SK-N-SH (cell line): ENCODE measurements around the gene EXD1. TPM values are rescaled to one million over a fixed set of nuclear protein-coding genes. Genes with fewer than 3 reads are reported as not detected.

Experiments used
- CTCF ChIA-PET: fragments of 300-600, 350-600 bp; formaldehyde crosslinking; extraction: SDS; loops from one replicate; lab custom pipeline; 2021; lab: Yijun Ruan, JAX
- POLR2A ChIA-PET: fragments of 350-600 bp; sonication (Branson Sonifier 250); formaldehyde crosslinking; extraction: SDS; loops from one replicate; lab custom pipeline; 2020; ENCODE audit warnings: antibody characterized with exemption, inconsistent platforms; lab: Yijun Ruan, JAX
- DNase-seq: peaks from one replicate; pipeline ENCODE4 v3.0.0; 2012
- H2AFZ ChIP-seq: fragments of 200-600 bp; sonication (generic); 2 replicates; pipeline ENCODE4 v1.8.1; 2016; ENCODE audit warnings: antibody characterized with exemption, mild to moderate bottlenecking, low read depth
- H3F3A ChIP-seq: fragments of 200-600 bp; sonication (generic); replicated peaks from 2 replicates; pipeline ENCODE3; 2016; ENCODE audit warnings: antibody characterized with exemption, mild to moderate bottlenecking; ENCODE audit not compliant: insufficient read depth
- H3K27ac ChIP-seq, 2 experiments: fragments of 200-500 bp in 1 of 2; fragments of 200-600 bp in 1 of 2; sonication (Bioruptor generic) in 1 of 2; sonication (generic), shearing (Covaris generic) in 1 of 2; 2 replicates each; pipeline versions ENCODE4 v1.5.1 to v1.6.1; 2014 to 2016; ENCODE audit warnings: low read depth in 2 of 2, inconsistent platforms in 1 of 2, low read length in 1 of 2, mild to moderate bottlenecking in 1 of 2, mixed read lengths in 1 of 2
- H3K27me3 ChIP-seq: fragments of 200-600 bp; sonication (generic), shearing (Covaris generic); 2 replicates; pipeline ENCODE4 v1.6.1; 2016; ENCODE audit warnings: mixed run types; ENCODE audit not compliant: insufficient read depth
- H3K36me3 ChIP-seq, 2 experiments: fragments of 200-500 bp in 1 of 2; fragments of 200-600 bp in 1 of 2; sonication (Bioruptor generic) in 1 of 2; sonication (generic) in 1 of 2; replicated peaks in 1 of 2; 2 replicates each; pipeline versions ENCODE3 to v1.5.1; 2014 to 2016; ENCODE audit warnings: low read length in 1 of 2, mild to moderate bottlenecking in 1 of 2; ENCODE audit not compliant: insufficient read depth in 2 of 2, control insufficient read depth in 1 of 2
- H3K4me1 ChIP-seq, 2 experiments: fragments of 200-500 bp in 1 of 2; fragments of 200-600 bp in 1 of 2; sonication (Bioruptor generic) in 1 of 2; sonication (generic), shearing (Covaris generic) in 1 of 2; 2 replicates each; pipeline versions ENCODE4 v1.5.1 to v1.6.1; 2014 to 2016; ENCODE audit warnings: low read depth in 1 of 2, low read length in 1 of 2, mixed run types in 1 of 2; ENCODE audit not compliant: insufficient read depth in 2 of 2, control insufficient read depth in 1 of 2
- H3K4me2 ChIP-seq: fragments of 200-600 bp; sonication (generic), shearing (Covaris generic); 2 replicates; pipeline ENCODE4 v1.6.1; 2017; ENCODE audit warnings: mixed run types
- H3K4me3 ChIP-seq, 2 experiments: fragments of 200-500 bp in 1 of 2; fragments of 200-600 bp in 1 of 2; sonication (Bioruptor generic) in 1 of 2; sonication (generic), shearing (Covaris generic) in 1 of 2; 2 replicates each; pipeline versions ENCODE4 v1.5.1 to v1.8.1; 2014 to 2016; ENCODE audit warnings: low read depth in 2 of 2, inconsistent platforms in 1 of 2, low read length in 1 of 2, mild to moderate bottlenecking in 1 of 2, mixed read lengths in 1 of 2, moderate library complexity in 1 of 2
- H3K79me2 ChIP-seq: fragments of 200-600 bp; sonication (generic); 2 replicates; pipeline ENCODE4 v1.8.1; 2017; ENCODE audit warnings: mild to moderate bottlenecking; ENCODE audit not compliant: insufficient read depth
- H3K9ac ChIP-seq: fragments of 200-600 bp; sonication (generic); 2 replicates; pipeline ENCODE4 v1.6.1; 2017; ENCODE audit warnings: mixed run types
- H3K9me2 ChIP-seq: fragments of 200-600 bp; sonication (generic); 2 replicates; pipeline ENCODE4 v1.6.1; 2017; ENCODE audit warnings: mixed run types
- H3K9me3 ChIP-seq: fragments of 200-600 bp; sonication (generic); 2 replicates; pipeline ENCODE4 v1.6.1; 2017; ENCODE audit warnings: mixed run types, mild to moderate bottlenecking, moderate library complexity
- H4K20me1 ChIP-seq: fragments of 200-600 bp; sonication (generic); 2 replicates; pipeline ENCODE4 v1.6.1; 2017; ENCODE audit warnings: mild to moderate bottlenecking, mixed run types; ENCODE audit not compliant: insufficient read depth
- CHD2 ChIP-seq: fragments of 150-350 bp; IDR thresholded peaks from 2 replicates; pipeline ENCODE4 v1.6.1; 2018; ENCODE audit warnings: low read length; ENCODE audit not compliant: partially characterized antibody
- ELF1 ChIP-seq: IDR thresholded peaks from 2 replicates; pipeline ENCODE4 v1.4.0; 2012
- EP300 ChIP-seq, 2 experiments: IDR thresholded peaks; 2 replicates each; pipeline versions ENCODE4 v1.4.0 to v1.6.1; 2012; ENCODE audit warnings: borderline replicate concordance in 1 of 2, low read depth in 1 of 2, low read length in 1 of 2
- FOXJ3 ChIP-seq: sonication (generic); formaldehyde crosslinking; IDR thresholded peaks from 2 replicates; pipeline ENCODE4 v1.5.1; 2020; ENCODE audit warnings: mild to moderate bottlenecking, missing genetic modification reagents
- FOXM1 ChIP-seq: IDR thresholded peaks from 2 replicates; pipeline ENCODE4 v1.4.0; 2012; ENCODE audit warnings: low read depth, mild to moderate bottlenecking
- GATA2 ChIP-seq: sonication (generic); formaldehyde crosslinking; IDR thresholded peaks from 2 replicates; pipeline ENCODE4 v1.5.0; 2020; ENCODE audit warnings: mild to moderate bottlenecking, missing genetic modification reagents
- MXI1 ChIP-seq: IDR thresholded peaks from 2 replicates; pipeline ENCODE4 v1.6.1; 2012; ENCODE audit warnings: mild to moderate bottlenecking, low read depth, low read length, improper control_type of control experiment
- NFIC ChIP-seq: IDR thresholded peaks from 2 replicates; pipeline ENCODE4 v1.4.0; 2012; ENCODE audit warnings: borderline replicate concordance
- POLR2AphosphoS5 ChIP-seq: IDR thresholded peaks from 2 replicates; pipeline ENCODE4 v1.6.1; 2012; ENCODE audit warnings: low read depth, low read length
- RAD21 ChIP-seq: IDR thresholded peaks from 2 replicates; pipeline ENCODE4 v1.6.1; 2012; ENCODE audit warnings: mild to moderate bottlenecking, low read length
- RCOR1 ChIP-seq: fragments of 150-350 bp; IDR thresholded peaks from 2 replicates; pipeline ENCODE4 v1.6.1; 2017; ENCODE audit warnings: antibody characterized with exemption, low read length
- RFX5 ChIP-seq: IDR thresholded peaks from 2 replicates; pipeline ENCODE4 v1.6.1; 2012; ENCODE audit warnings: mild to moderate bottlenecking, improper control_type of control experiment, low read length
- RXRA ChIP-seq: IDR thresholded peaks from 2 replicates; pipeline ENCODE4 v1.4.0; 2012; ENCODE audit warnings: low read depth, mild to moderate bottlenecking, borderline replicate concordance
- SMC3 ChIP-seq: IDR thresholded peaks from 2 replicates; pipeline ENCODE4 v1.6.1; 2012; ENCODE audit warnings: low read depth, low read length, improper control_type of control experiment
- TAF1 ChIP-seq: IDR thresholded peaks from 2 replicates; pipeline ENCODE4 v1.6.1; 2012; ENCODE audit warnings: low read depth, mild to moderate bottlenecking, low read length, moderate library complexity, borderline replicate concordance
- TCF12 ChIP-seq: IDR thresholded peaks from 2 replicates; pipeline ENCODE4 v1.4.0; 2012
- TEAD4 ChIP-seq: IDR thresholded peaks from 2 replicates; pipeline ENCODE4 v1.4.0; 2012; ENCODE audit warnings: mild to moderate bottlenecking, borderline replicate concordance; ENCODE audit not compliant: insufficient read depth
- YY1 ChIP-seq: IDR thresholded peaks from 2 replicates; pipeline ENCODE4 v1.4.0; 2012; ENCODE audit warnings: low read depth, mild to moderate bottlenecking
- WGBS: methylation state at CpG from one replicate; pipeline ENCODE4 v1.1.6; 2017; ENCODE audit warnings: low lambda C conversion rate; 5-methylcytosine and 5-hydroxymethylcytosine counted together
- polyA plus RNA-seq, 3 experiments: library from polyadenylated mRNA; depleted of rRNA; stranded (reverse); fragments of >200 nt; gene quantifications; 2 replicates each; pipeline ENCODE4 v1.2.3, GENCODE V29; 2012
- TF ChIP-seq, protein P1 (sequence below): IDR thresholded peaks from 2 replicates; pipeline ENCODE4 v1.4.0; 2012; ENCODE audit warnings: low read depth, borderline replicate concordance
- TF ChIP-seq, protein P2 (sequence below): fragments of 150-350 bp; IDR thresholded peaks from 2 replicates; pipeline ENCODE4 v1.6.1; 2017; ENCODE audit warnings: antibody characterized with exemption, low read length, low read depth, borderline replicate concordance
- TF ChIP-seq, protein P3 (sequence below): fragments of 200-600 bp; sonication (generic); IDR thresholded peaks from 2 replicates; pipeline ENCODE4 v1.6.1; 2017; ENCODE audit warnings: antibody characterized with exemption, mild to moderate bottlenecking, moderate library complexity
- TF ChIP-seq, protein P4 (sequence below): IDR thresholded peaks from 2 replicates; pipeline ENCODE4 v1.6.1; 2012; ENCODE audit warnings: mild to moderate bottlenecking, low read depth, low read length, moderate library complexity
- TF ChIP-seq, protein P5 (sequence below): IDR thresholded peaks from 2 replicates; pipeline ENCODE4 v1.4.0; 2012; ENCODE audit warnings: low read depth

The EXD1 gene, protein sequence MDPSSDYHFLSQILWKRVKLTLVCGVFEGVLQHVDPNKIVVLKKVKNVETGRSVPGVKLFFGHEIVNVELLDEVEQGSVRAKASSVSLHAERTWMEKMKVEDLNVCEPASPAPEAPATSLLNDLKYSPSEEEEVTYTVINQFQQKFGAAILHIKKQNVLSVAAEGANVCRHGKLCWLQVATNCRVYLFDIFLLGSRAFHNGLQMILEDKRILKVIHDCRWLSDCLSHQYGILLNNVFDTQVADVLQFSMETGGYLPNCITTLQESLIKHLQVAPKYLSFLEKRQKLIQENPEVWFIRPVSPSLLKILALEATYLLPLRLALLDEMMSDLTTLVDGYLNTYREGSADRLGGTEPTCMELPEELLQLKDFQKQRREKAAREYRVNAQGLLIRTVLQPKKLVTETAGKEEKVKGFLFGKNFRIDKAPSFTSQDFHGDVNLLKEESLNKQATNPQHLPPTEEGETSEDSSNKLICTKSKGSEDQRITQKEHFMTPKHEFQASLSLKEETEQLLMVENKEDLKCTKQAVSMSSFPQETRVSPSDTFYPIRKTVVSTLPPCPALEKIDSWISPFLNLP
- 0.02 and 0.07 TPM in 2 replicates for polyA plus RNA-seq (2012; rRNA removed)
- polyA plus RNA-seq (2012; cell fraction: cytosol; rRNA removed), result not detected in 2 replicates
- polyA plus RNA-seq (2012; cell fraction: nucleus; rRNA removed), result 0.10 TPM in 1 of 2 replicates, not detected in the other

DNA sequence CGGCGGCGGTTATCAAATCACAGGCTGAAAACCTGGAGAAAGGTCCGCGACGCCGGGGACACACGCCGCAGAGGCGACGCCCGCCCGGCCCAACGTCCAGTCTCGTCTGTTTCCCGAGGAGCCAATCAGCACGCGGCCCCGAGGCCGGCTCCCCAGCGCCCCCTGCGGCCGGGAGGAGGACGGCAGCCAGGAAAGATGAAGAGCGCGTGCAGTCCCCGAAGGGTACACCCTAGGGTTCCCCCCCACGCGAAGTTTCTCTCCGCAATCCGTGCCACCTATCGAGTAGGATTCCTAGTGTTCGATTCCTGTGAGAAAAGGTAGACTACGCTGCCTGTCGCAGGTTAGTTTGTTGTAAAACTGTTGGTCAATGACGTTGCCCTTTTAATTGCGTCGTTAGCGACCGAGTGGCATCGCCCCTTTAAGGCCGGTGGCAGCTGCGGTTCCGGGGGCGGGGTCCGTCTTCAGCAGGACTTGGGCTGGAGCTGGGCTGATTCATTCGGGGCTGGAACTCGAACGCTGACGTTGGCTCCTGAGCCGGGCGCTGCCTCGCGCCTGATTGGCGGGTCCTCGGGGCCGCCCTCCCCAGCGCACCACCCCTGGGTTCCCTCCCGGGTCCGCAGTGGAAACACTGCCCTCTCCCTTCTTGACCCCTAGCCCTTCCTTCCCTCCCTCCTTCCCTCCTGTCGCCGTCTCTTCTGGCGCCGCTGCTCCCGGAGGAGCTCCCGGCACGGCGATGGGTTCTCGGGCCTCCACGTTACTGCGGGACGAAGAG is at the start of gene EXD1, which contains the start of gene CHP1:
TSS of gene EXD1 (minus strand) at position 108 of the 772 bp plus-strand sequence. CDS start 4,182 bp downstream, outside the sequence.
TSS of gene CHP1 (plus strand) at position 619 of the 772 bp plus-strand sequence. CDS start at position 734, 115 bp downstream.
- Histone ChIP-seq H3K36me3 (no peaks in the 10 kb centered on the region), H3K4me3 (peak within 1 kb of the TSS; percentile 82 to 89), H3K27ac (peak within 1 kb of the TSS; percentile 81 to 89), H3K9ac (peak within 1 kb of the TSS; percentile 92), H3K27me3 (no peaks in the 10 kb centered on the region), H3K79me2 (peaks cover 43% of the 10 kb centered on the region), H3K4me1 (peaks cover 0 to 8% of the 10 kb centered on the region in 2 experiments; a peak in 2 of 4 replicates), H3K9me3 (no peaks in the 10 kb centered on the region), H3K4me2 (peak within 1 kb of the TSS; percentile 95), H4K20me1 (peaks cover 7% of the 10 kb centered on the region; the same call in 1 of the 2 replicates), H3F3A (peaks cover 12% of the 10 kb centered on the region), H3K9me2 (no peaks in the 10 kb centered on the region), H2AFZ (peak within 1 kb of the TSS; percentile 87)
- ChIA-PET CTCF (interaction anchor here (0.6 to 2.9 kb wide), 26 partner anchors 8 to 480 kb away, joined by 3 to 35 read pairs (median 3); partner anchors contain the start of gene CHAC1), POLR2A (interaction anchor here (0.7 to 1.0 kb wide), 3 partner anchors 53 to 115 kb away, joined by 3 to 5 read pairs (median 3); partner anchors contain the start of genes INO80, NUSAP1 and OIP5)
- DNase-seq, result peak; percentile 97
- 0% methylated on average over 28 of the region's 72 CpGs for WGBS
- TF ChIP-seq RFX5 (peak; percentile 70), ELF1 (peak; percentile 63; the same call in 1 of the 2 replicates), CHD2 (no peak), YY1 (no peak), TAF1 (peak; percentile 82; the same call in 1 of the 2 replicates), SMC3 (peak; percentile 26; the same call in 1 of the 2 replicates), FOXM1 (no peak), POLR2AphosphoS5 (peak; percentile 76), MXI1 (peak; percentile 68; the same call in 1 of the 2 replicates), TEAD4 (no peak), FOXJ3 (no peak), EP300 (IDR thresholded peaks at IDR 0.05; ENCODE audit: borderline replicate concordance in 1 of 2, low read depth in 1 of 2, low read length in 1 of 2) (no peak), NFIC (no peak), RCOR1 (no peak), GATA2 (CRISPR knock-in tag) (0 out of 2 replicates have a peak, but pooled peaks have one; percentile 8), RXRA (no peak), RAD21 (peak; percentile 14; the same call in 1 of the 2 replicates), TCF12 (no peak; the same call in 1 of the 2 replicates)
- TF ChIP-seq, protein P1, sequence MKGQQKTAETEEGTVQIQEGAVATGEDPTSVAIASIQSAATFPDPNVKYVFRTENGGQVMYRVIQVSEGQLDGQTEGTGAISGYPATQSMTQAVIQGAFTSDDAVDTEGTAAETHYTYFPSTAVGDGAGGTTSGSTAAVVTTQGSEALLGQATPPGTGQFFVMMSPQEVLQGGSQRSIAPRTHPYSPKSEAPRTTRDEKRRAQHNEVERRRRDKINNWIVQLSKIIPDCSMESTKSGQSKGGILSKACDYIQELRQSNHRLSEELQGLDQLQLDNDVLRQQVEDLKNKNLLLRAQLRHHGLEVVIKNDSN, result no peak
- TF ChIP-seq, protein P2, sequence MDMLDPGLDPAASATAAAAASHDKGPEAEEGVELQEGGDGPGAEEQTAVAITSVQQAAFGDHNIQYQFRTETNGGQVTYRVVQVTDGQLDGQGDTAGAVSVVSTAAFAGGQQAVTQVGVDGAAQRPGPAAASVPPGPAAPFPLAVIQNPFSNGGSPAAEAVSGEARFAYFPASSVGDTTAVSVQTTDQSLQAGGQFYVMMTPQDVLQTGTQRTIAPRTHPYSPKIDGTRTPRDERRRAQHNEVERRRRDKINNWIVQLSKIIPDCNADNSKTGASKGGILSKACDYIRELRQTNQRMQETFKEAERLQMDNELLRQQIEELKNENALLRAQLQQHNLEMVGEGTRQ, result no peak
- TF ChIP-seq, protein P3, sequence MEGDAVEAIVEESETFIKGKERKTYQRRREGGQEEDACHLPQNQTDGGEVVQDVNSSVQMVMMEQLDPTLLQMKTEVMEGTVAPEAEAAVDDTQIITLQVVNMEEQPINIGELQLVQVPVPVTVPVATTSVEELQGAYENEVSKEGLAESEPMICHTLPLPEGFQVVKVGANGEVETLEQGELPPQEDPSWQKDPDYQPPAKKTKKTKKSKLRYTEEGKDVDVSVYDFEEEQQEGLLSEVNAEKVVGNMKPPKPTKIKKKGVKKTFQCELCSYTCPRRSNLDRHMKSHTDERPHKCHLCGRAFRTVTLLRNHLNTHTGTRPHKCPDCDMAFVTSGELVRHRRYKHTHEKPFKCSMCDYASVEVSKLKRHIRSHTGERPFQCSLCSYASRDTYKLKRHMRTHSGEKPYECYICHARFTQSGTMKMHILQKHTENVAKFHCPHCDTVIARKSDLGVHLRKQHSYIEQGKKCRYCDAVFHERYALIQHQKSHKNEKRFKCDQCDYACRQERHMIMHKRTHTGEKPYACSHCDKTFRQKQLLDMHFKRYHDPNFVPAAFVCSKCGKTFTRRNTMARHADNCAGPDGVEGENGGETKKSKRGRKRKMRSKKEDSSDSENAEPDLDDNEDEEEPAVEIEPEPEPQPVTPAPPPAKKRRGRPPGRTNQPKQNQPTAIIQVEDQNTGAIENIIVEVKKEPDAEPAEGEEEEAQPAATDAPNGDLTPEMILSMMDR, result peak; percentile 94
- TF ChIP-seq, protein P4, sequence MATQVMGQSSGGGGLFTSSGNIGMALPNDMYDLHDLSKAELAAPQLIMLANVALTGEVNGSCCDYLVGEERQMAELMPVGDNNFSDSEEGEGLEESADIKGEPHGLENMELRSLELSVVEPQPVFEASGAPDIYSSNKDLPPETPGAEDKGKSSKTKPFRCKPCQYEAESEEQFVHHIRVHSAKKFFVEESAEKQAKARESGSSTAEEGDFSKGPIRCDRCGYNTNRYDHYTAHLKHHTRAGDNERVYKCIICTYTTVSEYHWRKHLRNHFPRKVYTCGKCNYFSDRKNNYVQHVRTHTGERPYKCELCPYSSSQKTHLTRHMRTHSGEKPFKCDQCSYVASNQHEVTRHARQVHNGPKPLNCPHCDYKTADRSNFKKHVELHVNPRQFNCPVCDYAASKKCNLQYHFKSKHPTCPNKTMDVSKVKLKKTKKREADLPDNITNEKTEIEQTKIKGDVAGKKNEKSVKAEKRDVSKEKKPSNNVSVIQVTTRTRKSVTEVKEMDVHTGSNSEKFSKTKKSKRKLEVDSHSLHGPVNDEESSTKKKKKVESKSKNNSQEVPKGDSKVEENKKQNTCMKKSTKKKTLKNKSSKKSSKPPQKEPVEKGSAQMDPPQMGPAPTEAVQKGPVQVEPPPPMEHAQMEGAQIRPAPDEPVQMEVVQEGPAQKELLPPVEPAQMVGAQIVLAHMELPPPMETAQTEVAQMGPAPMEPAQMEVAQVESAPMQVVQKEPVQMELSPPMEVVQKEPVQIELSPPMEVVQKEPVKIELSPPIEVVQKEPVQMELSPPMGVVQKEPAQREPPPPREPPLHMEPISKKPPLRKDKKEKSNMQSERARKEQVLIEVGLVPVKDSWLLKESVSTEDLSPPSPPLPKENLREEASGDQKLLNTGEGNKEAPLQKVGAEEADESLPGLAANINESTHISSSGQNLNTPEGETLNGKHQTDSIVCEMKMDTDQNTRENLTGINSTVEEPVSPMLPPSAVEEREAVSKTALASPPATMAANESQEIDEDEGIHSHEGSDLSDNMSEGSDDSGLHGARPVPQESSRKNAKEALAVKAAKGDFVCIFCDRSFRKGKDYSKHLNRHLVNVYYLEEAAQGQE, result no peak
- TF ChIP-seq, protein P5, sequence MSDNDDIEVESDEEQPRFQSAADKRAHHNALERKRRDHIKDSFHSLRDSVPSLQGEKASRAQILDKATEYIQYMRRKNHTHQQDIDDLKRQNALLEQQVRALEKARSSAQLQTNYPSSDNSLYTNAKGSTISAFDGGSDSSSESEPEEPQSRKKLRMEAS, result peak; percentile 99
